H1 (cell line): Measurements from ENCODE around the gene UQCRQ. TPM values are rescaled to one million over a fixed set of nuclear protein-coding genes. Genes with fewer than 3 reads are reported as not detected.

Experiments
- CTCF ChIA-PET: fragments of 300-600 bp; sonication (Branson Sonifier 250); formaldehyde crosslinking; loops from one replicate; lab custom pipeline; 2021; ENCODE audit not compliant: partially characterized antibody; lab: Charles Lee
- POLR2A ChIA-PET: fragments of 300-600 bp; sonication (Branson Sonifier 250); formaldehyde crosslinking; loops from one replicate; lab custom pipeline; 2021; ENCODE audit warnings: inconsistent platforms; ENCODE audit not compliant: partially characterized antibody; lab: Charles Lee
- DNase-seq, 2 experiments: peaks; one replicate each; pipeline versions ENCODE4 v3.0.0 to v3.0.0-alpha.2; 2010 to 2022; ENCODE audit warnings: low spot score in 2 of 2, low read depth in 1 of 2, mixed read lengths in 1 of 2
- FAIRE-seq: peaks from 2 replicates; lab custom pipeline; 2011; peaks lifted over from hg19 to GRCh38; lab: Jason Lieb, UNC
- H2AFZ ChIP-seq: 2 replicates; pipeline ENCODE4 v1.8.1; 2012; ENCODE audit warnings: low read length, inconsistent platforms
- H2AK5ac ChIP-seq: 2 replicates; pipeline ENCODE4 v1.6.1; 2013; ENCODE audit warnings: low read depth, low read length
- H2BK120ac ChIP-seq: replicated peaks from 2 replicates; pipeline ENCODE3; 2013; ENCODE audit warnings: low read depth, low read length, inconsistent platforms
- H2BK12ac ChIP-seq: 2 replicates; pipeline ENCODE4 v1.6.1; 2013; ENCODE audit warnings: low read depth, low read length
- H2BK15ac ChIP-seq: 2 replicates; pipeline ENCODE4 v1.6.1; 2013; ENCODE audit warnings: low read length
- H2BK20ac ChIP-seq: 2 replicates; pipeline ENCODE4 v1.6.1; 2013; ENCODE audit warnings: low read length
- H2BK5ac ChIP-seq: 2 replicates; pipeline ENCODE4 v1.6.1; 2013; ENCODE audit warnings: low read depth, low read length
- H3K14ac ChIP-seq: 2 replicates; pipeline ENCODE4 v1.6.1; 2013; ENCODE audit warnings: inconsistent platforms; ENCODE audit not compliant: insufficient read length
- H3K18ac ChIP-seq: 2 replicates; pipeline ENCODE4 v1.6.1; 2013; ENCODE audit warnings: low read length; ENCODE audit errors: extremely low read depth
- H3K23ac ChIP-seq: 2 replicates; pipeline ENCODE4 v1.6.1; 2013; ENCODE audit warnings: inconsistent platforms; ENCODE audit not compliant: insufficient read length
- H3K23me2 ChIP-seq: 2 replicates; pipeline ENCODE4 v1.6.1; 2013; ENCODE audit warnings: low read depth, low read length
- H3K27ac ChIP-seq: 2 replicates; pipeline ENCODE4 v1.6.1; 2011; ENCODE audit warnings: low read depth, low read length, inconsistent platforms
- H3K27me3 ChIP-seq, 4 experiments: replicated peaks in 1 of 4; 1 replicate in 1 of 4; 2 replicates in 3 of 4; pipeline versions ENCODE4 v1.6.1 to v1.8.1; 2011 to 2013; ENCODE audit warnings: low read length in 3 of 4, mild to moderate bottlenecking in 3 of 4, inconsistent platforms in 2 of 4, mixed read lengths in 2 of 4, moderate library complexity in 1 of 4; ENCODE audit not compliant: control insufficient read depth in 3 of 4, insufficient read depth in 3 of 4; ENCODE audit errors: extremely low read depth in 1 of 4
- H3K36me3 ChIP-seq, 4 experiments: 2 replicates each; pipeline versions ENCODE4 v1.6.1 to v1.8.1; 2011 to 2013; ENCODE audit warnings: mild to moderate bottlenecking in 4 of 4, low read length in 3 of 4, moderate library complexity in 2 of 4, control low read depth in 1 of 4, inconsistent platforms in 1 of 4; ENCODE audit not compliant: insufficient read depth in 4 of 4, control insufficient read depth in 2 of 4
- H3K4ac ChIP-seq: replicated peaks from 2 replicates; pipeline ENCODE3; 2013; ENCODE audit warnings: low read length, low read depth, mixed read lengths, inconsistent platforms; ENCODE audit not compliant: insufficient read length
- H3K4me1 ChIP-seq, 4 experiments: replicated peaks in 1 of 4; 1 replicate in 1 of 4; 2 replicates in 3 of 4; pipeline versions ENCODE4 v1.6.1 to v1.8.1; 2011 to 2013; ENCODE audit warnings: low read length in 3 of 4, inconsistent platforms in 2 of 4, mixed read lengths in 1 of 4; ENCODE audit not compliant: insufficient read depth in 4 of 4, control insufficient read depth in 3 of 4
- H3K4me2 ChIP-seq, 2 experiments: 2 replicates each; pipeline versions ENCODE4 v1.6.1 to v1.8.1; 2011 to 2013; ENCODE audit warnings: low read depth in 2 of 2, low read length in 2 of 2, control low read depth in 1 of 2, inconsistent platforms in 1 of 2, mild to moderate bottlenecking in 1 of 2; ENCODE audit not compliant: insufficient read depth in 1 of 2
- H3K4me3 ChIP-seq, 4 experiments: fragments of 200-600, 300-600 bp in 1 of 4; sonication (generic), shearing (Covaris generic), sonication (Bioruptor Twin) in 1 of 4; 2 replicates each; pipeline versions ENCODE4 v1.5.1 to v1.8.1; 2011 to 2016; ENCODE audit warnings: low read length in 4 of 4, low read depth in 3 of 4, control low read depth in 2 of 4, inconsistent platforms in 2 of 4, mild to moderate bottlenecking in 2 of 4, mixed read lengths in 1 of 4, moderate library complexity in 1 of 4; ENCODE audit not compliant: insufficient read depth in 2 of 4; ENCODE audit errors: extremely low read depth in 1 of 4
- H3K56ac ChIP-seq: replicated peaks from 2 replicates; pipeline ENCODE3; 2013; ENCODE audit warnings: low read depth, mild to moderate bottlenecking, mixed read lengths, low read length, inconsistent platforms; ENCODE audit not compliant: insufficient read length
- H3K79me1 ChIP-seq: 2 replicates; pipeline ENCODE4 v1.6.1; 2013; ENCODE audit warnings: low read depth, low read length, control low read depth
- H3K79me2 ChIP-seq, 2 experiments: 2 replicates each; pipeline versions ENCODE4 v1.6.1 to v1.8.1; 2012 to 2013; ENCODE audit warnings: low read length in 2 of 2, mild to moderate bottlenecking in 2 of 2, inconsistent platforms in 1 of 2; ENCODE audit not compliant: insufficient read depth in 2 of 2, control insufficient read depth in 1 of 2
- H3K9ac ChIP-seq, 4 experiments: replicated peaks in 1 of 4; 1 replicate in 1 of 4; 2 replicates in 3 of 4; pipeline versions ENCODE4 v1.6.1 to v1.8.1; 2011 to 2013; ENCODE audit warnings: low read depth in 3 of 4, low read length in 3 of 4, control low read depth in 2 of 4, mild to moderate bottlenecking in 2 of 4, moderate library complexity in 2 of 4, inconsistent platforms in 1 of 4; ENCODE audit errors: extremely low read depth in 1 of 4
- H3K9me3 ChIP-seq, 2 experiments: 2 replicates each; pipeline versions ENCODE4 v1.6.1 to v1.8.1; 2012 to 2013; ENCODE audit warnings: mild to moderate bottlenecking in 2 of 2, moderate library complexity in 2 of 2, control low read depth in 1 of 2, inconsistent platforms in 1 of 2, low read depth in 1 of 2, low read length in 1 of 2, mixed read lengths in 1 of 2; ENCODE audit not compliant: insufficient read depth in 2 of 2
- H4K20me1 ChIP-seq, 2 experiments: replicated peaks in 1 of 2; 2 replicates each; pipeline versions ENCODE3 to v1.8.1; 2011 to 2013; ENCODE audit warnings: inconsistent platforms in 2 of 2, low read length in 2 of 2, mild to moderate bottlenecking in 1 of 2; ENCODE audit not compliant: insufficient read depth in 2 of 2, control insufficient read depth in 1 of 2
- H4K5ac ChIP-seq: 2 replicates; pipeline ENCODE4 v1.6.1; 2013; ENCODE audit warnings: low read length, low read depth, mixed read lengths, inconsistent platforms; ENCODE audit not compliant: insufficient read length
- H4K8ac ChIP-seq: 2 replicates; pipeline ENCODE4 v1.8.0; 2013; ENCODE audit warnings: mild to moderate bottlenecking, moderate library complexity, low read length, inconsistent platforms; ENCODE audit not compliant: insufficient read depth; ENCODE audit errors: extremely low read depth
- H4K91ac ChIP-seq: replicated peaks from 2 replicates; pipeline ENCODE3; 2013; ENCODE audit warnings: low read length, mixed read lengths, inconsistent platforms; ENCODE audit not compliant: insufficient read length
- ASH2L ChIP-seq: fragments of 200-600, 300-600 bp; sonication (generic); IDR thresholded peaks from one replicate; pipeline ENCODE4 v1.7.1; 2017; ENCODE audit warnings: low read length
- BRCA1 ChIP-seq: IDR thresholded peaks from 2 replicates; pipeline ENCODE4 v1.6.1; 2012; ENCODE audit warnings: low read depth, low read length, improper control_type of control experiment
- E2F6 ChIP-seq: IDR thresholded peaks from 2 replicates; pipeline ENCODE4 v1.6.1; 2012; ENCODE audit warnings: inconsistent platforms
- EGR1 ChIP-seq: IDR thresholded peaks from 2 replicates; pipeline ENCODE4 v1.6.1; 2011; ENCODE audit warnings: low read depth, low read length, borderline replicate concordance
- FOSL1 ChIP-seq: IDR thresholded peaks from 2 replicates; pipeline ENCODE4 v1.6.1; 2011; ENCODE audit warnings: mild to moderate bottlenecking, low read depth, low read length, moderate library complexity; ENCODE audit not compliant: insufficient read depth
- POU5F1 ChIP-seq: IDR thresholded peaks from 2 replicates; pipeline ENCODE4 v1.6.1; 2011; ENCODE audit warnings: low read depth, mild to moderate bottlenecking, low read length, moderate library complexity
- SAP30 ChIP-seq: fragments of 300-600 bp; sonication (generic); IDR thresholded peaks from 2 replicates; pipeline ENCODE4 v1.7.1; 2012; ENCODE audit warnings: low read length, moderate library complexity, mild to moderate bottlenecking, inconsistent platforms; ENCODE audit not compliant: insufficient read depth, insufficient replicate concordance
- TBP ChIP-seq: IDR thresholded peaks from 2 replicates; pipeline ENCODE4 v1.6.1; 2011; ENCODE audit warnings: low read depth, low read length, improper control_type of control experiment
- WGBS, 2 experiments: shearing (Covaris generic) in 1 of 2; methylation state at CpG; one replicate each; pipeline versions ENCODE4 v1.1.6 to v1.1.7; 2013 to 2015; ENCODE audit warnings: low lambda C conversion rate in 2 of 2, mixed read lengths in 2 of 2, inconsistent platforms in 1 of 2, low coverage in 1 of 2, missing lambda C conversion rate in 1 of 2; ENCODE audit not compliant: insufficient replicate concordance in 2 of 2, insufficient coverage in 1 of 2, insufficient read length in 1 of 2; ENCODE audit errors: extremely low coverage in 1 of 2, missing lambda C conversion rate in 1 of 2; 5-methylcytosine and 5-hydroxymethylcytosine counted together
- polyA plus RNA-seq, 7 experiments: library from polyadenylated mRNA; depleted of rRNA in 3 of 7; stranded (reverse) in 5 of 7; unstranded in 2 of 7; fragments of >200 nt in 5 of 7; fragments of 200-250 nt in 2 of 7; gene quantifications; 1 replicate in 5 of 7; 2 replicates in 1 of 7; 4 replicates in 1 of 7; pipeline versions ENCODE4 v1.2.1 to v1.2.3, GENCODE V29; 2011 to 2013; ENCODE audit warnings: missing spikeins in 2 of 7, mixed read lengths in 2 of 7
- total RNA-seq: library from RNA; stranded (reverse); fragmentation: NEBNext Ultra II Directional; extraction: Animal tissue kit (Norgen Biotek cat#: 25700); gene quantifications from 2 replicates; pipeline ENCODE4 v1.2.1, GENCODE V29; 2021
- TF ChIP-seq, protein P1 (sequence below): IDR thresholded peaks from 2 replicates; pipeline ENCODE4 v1.6.1; 2011; ENCODE audit warnings: low read length, improper control_type of control experiment

The UQCRQ gene
- total and polyA plus RNA-seq, 2 of the 8 experiments (the other 6 are each of a cell fraction or from before 2014, with no cell fraction given): 177 to 293 TPM

GRCh38 chr5:132837868-132838267 lies 28.6 kb upstream of the UQCRQ start:
- Histone ChIP-seq H3K36me3 (no peaks in the 10 kb centered on the region), H3K79me1 (no peaks in the 10 kb centered on the region), H2BK12ac (no peak overlapping the region), H4K5ac (no peak overlapping the region), H2BK5ac (no peak overlapping the region), H3K4me3 (no peak overlapping the region), H2AFZ (no peak overlapping the region), H2BK120ac (no peak overlapping the region), H2AK5ac (no peak overlapping the region), H3K18ac (no peak overlapping the region), H3K56ac (no peak overlapping the region), H4K91ac (no peak overlapping the region), H3K14ac (no peak overlapping the region), H3K4me1 (no peaks in the 10 kb centered on the region), H3K27me3 (no peaks in the 10 kb centered on the region), H3K9me3 (no peaks in the 10 kb centered on the region), H3K79me2 (no peaks in the 10 kb centered on the region), H3K23me2 (no peaks in the 10 kb centered on the region), H4K8ac (no peak overlapping the region), H2BK15ac (no peak overlapping the region), H2BK20ac (no peak overlapping the region), H3K27ac (no peak overlapping the region), H3K9ac (no peak overlapping the region), H3K23ac (no peak overlapping the region), H4K20me1 (no peaks in the 10 kb centered on the region), H3K4ac (no peak overlapping the region), H3K4me2 (no peak overlapping the region)
- 89% methylated on average over 2 of the region's 2 CpGs; no CpG with 5 or more reads in 1 of the 2 experiments for WGBS, 2 experiments
- CTCF ChIA-PET: interaction anchor here (0.6 to 25.6 kb wide), 3 partner anchors 8 to 91 kb away, joined by 4 to 465 read pairs (median 10); partner anchors contain the start of genes GDF9, LEAP2, SHROOM1 and UQCRQ
- DNase-seq (no peak), FAIRE-seq (no peak)
- POLR2A ChIA-PET: no interaction called here
- TF ChIP-seq E2F6 (no peak), SAP30 (no peak), POU5F1 (no peak), TBP (no peak), FOSL1 (no peak), EGR1 (no peak), ASH2L (no peak), BRCA1 (no peak)
- TF ChIP-seq, protein P1, sequence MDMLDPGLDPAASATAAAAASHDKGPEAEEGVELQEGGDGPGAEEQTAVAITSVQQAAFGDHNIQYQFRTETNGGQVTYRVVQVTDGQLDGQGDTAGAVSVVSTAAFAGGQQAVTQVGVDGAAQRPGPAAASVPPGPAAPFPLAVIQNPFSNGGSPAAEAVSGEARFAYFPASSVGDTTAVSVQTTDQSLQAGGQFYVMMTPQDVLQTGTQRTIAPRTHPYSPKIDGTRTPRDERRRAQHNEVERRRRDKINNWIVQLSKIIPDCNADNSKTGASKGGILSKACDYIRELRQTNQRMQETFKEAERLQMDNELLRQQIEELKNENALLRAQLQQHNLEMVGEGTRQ: no peak
